DOHH2 (cell line): Measurements from ENCODE around the gene TC2N.

ENCODE experiments used
- H3F3A ChIP-seq: fragments of 200-600 bp; sonication (generic), shearing (Covaris generic); 2 replicates; pipeline ENCODE4 v1.6.0; 2016; ENCODE audit warnings: antibody characterized with exemption, mild to moderate bottlenecking; ENCODE audit not compliant: control insufficient read depth, insufficient read depth
- H3K27ac ChIP-seq: fragments of 200-600 bp; sonication (generic); 2 replicates; pipeline ENCODE4 v1.5.1; 2014; ENCODE audit warnings: low read depth, mild to moderate bottlenecking, low read length, moderate library complexity
- H3K27me3 ChIP-seq: fragments of 200-600 bp; sonication (generic); 2 replicates; pipeline ENCODE4 v1.6.1; 2014; ENCODE audit warnings: mild to moderate bottlenecking, low read length, mixed read lengths; ENCODE audit not compliant: control insufficient read depth
- H3K36me3 ChIP-seq: fragments of 200-600 bp; sonication (generic); 2 replicates; pipeline ENCODE4 v1.6.1; 2014; ENCODE audit warnings: mild to moderate bottlenecking, low read length, moderate library complexity, mixed read lengths; ENCODE audit not compliant: control insufficient read depth
- H3K4me1 ChIP-seq: fragments of 200-600 bp; sonication (generic); 2 replicates; pipeline ENCODE4 v1.6.1; 2014; ENCODE audit warnings: mild to moderate bottlenecking, low read length, mixed read lengths; ENCODE audit not compliant: control insufficient read depth
- H3K4me2 ChIP-seq: fragments of 200-600 bp; sonication (generic); 2 replicates; pipeline ENCODE4 v1.6.0; 2014; ENCODE audit warnings: mild to moderate bottlenecking, low read length, moderate library complexity
- H3K4me3 ChIP-seq: fragments of 200-600 bp; sonication (generic); 2 replicates; pipeline ENCODE4 v1.5.1; 2014; ENCODE audit warnings: mild to moderate bottlenecking, low read length, mixed read lengths
- H3K79me2 ChIP-seq: fragments of 200-600 bp; sonication (generic); 2 replicates; pipeline ENCODE4 v1.6.1; 2014; ENCODE audit warnings: mild to moderate bottlenecking, low read length, mixed read lengths; ENCODE audit not compliant: control insufficient read depth
- H3K9me2 ChIP-seq: fragments of 200-600 bp; sonication (generic); replicated peaks from 2 replicates; pipeline ENCODE4 v1.6.1; 2014; ENCODE audit warnings: mild to moderate bottlenecking, low read length, mixed read lengths; ENCODE audit not compliant: control insufficient read depth
- H3K9me3 ChIP-seq: fragments of 200-600 bp; sonication (generic); 2 replicates; pipeline ENCODE4 v1.6.1; 2014; ENCODE audit warnings: antibody characterized with exemption, low read length, mixed read lengths; ENCODE audit not compliant: control insufficient read depth, insufficient read depth
- H4K20me1 ChIP-seq: fragments of 200-600 bp; sonication (generic); 2 replicates; pipeline ENCODE4 v1.6.0; 2014; ENCODE audit warnings: low read depth, mild to moderate bottlenecking, antibody characterized with exemption, low read length, moderate library complexity; ENCODE audit not compliant: control insufficient read depth, insufficient read depth
- EZH2phosphoT487 ChIP-seq: fragments of 200-600 bp; sonication (generic); IDR thresholded peaks from 2 replicates; pipeline ENCODE4 v1.6.1; 2017; ENCODE audit warnings: borderline replicate concordance, mild to moderate bottlenecking, antibody characterized with exemption, low read length, moderate library complexity, mixed read lengths
- TF ChIP-seq, protein P1 (sequence below): fragments of 200-600 bp; sonication (generic); IDR thresholded peaks from one replicate; pipeline ENCODE4 v1.5.1; 2014; ENCODE audit warnings: antibody characterized with exemption, mild to moderate bottlenecking, low read depth, low read length; ENCODE audit not compliant: poor library complexity, severe bottlenecking

TC2N gene

GRCh38 chr14:91780452-91780851 lies 86.9 kb downstream of the TC2N start:
- Histone ChIP-seq H3K4me1 (no peaks in the 10 kb centered on the region), H4K20me1 (no peaks in the 10 kb centered on the region), H3F3A (no peaks in the 10 kb centered on the region), H3K4me3 (no peak overlapping the region), H3K79me2 (no peaks in the 10 kb centered on the region), H3K9me3 (no peaks in the 10 kb centered on the region), H3K36me3 (no peaks in the 10 kb centered on the region), H3K27ac (no peak overlapping the region), H3K9me2 (no peaks in the 10 kb centered on the region), H3K27me3 (peaks cover 19% of the 10 kb centered on the region), H3K4me2 (no peak overlapping the region)
- TF ChIP-seq, protein P1, sequence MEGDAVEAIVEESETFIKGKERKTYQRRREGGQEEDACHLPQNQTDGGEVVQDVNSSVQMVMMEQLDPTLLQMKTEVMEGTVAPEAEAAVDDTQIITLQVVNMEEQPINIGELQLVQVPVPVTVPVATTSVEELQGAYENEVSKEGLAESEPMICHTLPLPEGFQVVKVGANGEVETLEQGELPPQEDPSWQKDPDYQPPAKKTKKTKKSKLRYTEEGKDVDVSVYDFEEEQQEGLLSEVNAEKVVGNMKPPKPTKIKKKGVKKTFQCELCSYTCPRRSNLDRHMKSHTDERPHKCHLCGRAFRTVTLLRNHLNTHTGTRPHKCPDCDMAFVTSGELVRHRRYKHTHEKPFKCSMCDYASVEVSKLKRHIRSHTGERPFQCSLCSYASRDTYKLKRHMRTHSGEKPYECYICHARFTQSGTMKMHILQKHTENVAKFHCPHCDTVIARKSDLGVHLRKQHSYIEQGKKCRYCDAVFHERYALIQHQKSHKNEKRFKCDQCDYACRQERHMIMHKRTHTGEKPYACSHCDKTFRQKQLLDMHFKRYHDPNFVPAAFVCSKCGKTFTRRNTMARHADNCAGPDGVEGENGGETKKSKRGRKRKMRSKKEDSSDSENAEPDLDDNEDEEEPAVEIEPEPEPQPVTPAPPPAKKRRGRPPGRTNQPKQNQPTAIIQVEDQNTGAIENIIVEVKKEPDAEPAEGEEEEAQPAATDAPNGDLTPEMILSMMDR = no peak
- no peak for TF ChIP-seq EZH2phosphoT487

- TF ChIP-seq EZH2phosphoT487 = no peak
- TF ChIP-seq, protein P1 = no peak
- H3K9me3 ChIP-seq = no peaks in the 10 kb centered on the region
- no peak overlapping the region for H3K4me2 ChIP-seq
Measured at GRCh38 chr14:91778217-91778616, 89.1 kb downstream of the TC2N start.

DNA sequence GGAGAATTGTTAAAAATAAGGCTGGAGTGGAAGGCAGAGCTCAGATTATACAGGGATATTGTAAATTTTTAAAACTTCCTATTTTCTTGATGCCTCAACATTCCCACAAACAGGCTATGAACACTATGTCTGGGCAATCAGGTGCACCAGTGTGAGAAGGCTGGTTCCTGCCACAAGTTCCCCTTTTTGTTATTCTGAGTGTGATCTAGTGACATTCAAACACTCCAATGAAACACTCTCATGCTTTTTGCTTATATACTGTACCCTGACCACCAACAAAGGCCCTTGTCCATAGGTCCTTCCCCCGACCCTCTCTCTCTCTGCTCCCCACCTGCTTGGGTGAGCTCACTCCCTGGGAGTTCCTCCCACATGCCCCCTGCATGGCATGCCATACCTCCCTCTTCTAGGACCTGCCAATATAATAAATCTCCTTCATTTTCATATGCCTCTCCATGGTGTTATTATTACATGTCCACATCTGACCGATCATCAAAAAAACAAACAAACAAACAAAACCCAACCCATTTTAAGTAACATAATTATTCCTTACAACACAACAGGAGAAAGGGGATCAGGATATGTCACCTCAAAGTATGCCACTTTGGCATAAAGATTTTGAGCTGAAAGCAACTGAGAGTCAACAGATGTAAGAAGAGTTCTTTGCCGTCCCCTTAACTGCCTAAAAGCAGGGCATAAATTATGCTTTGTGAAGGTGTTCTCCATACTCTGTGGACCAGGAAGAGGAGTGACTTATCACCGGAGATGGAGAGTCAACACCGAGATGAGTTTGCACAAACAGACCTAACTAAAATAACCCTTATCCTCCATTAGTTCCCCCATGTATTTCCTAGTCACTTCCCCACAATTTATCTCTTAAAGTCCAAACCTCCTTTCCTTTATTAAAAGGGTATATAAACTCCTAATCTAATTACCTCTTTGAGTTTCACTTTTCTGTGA lies 92.9 kb downstream of the TC2N start:
- H3F3A ChIP-seq = no peaks in the 10 kb centered on the region
- H3K79me2 ChIP-seq = no peaks in the 10 kb centered on the region
- no peaks in the 10 kb centered on the region for H3K9me2 ChIP-seq
- 0 out of 2 replicates have a peak, but pooled peaks cover 3% of the 10 kb centered on the region for H3K27me3 ChIP-seq
- H3K36me3 ChIP-seq = no peaks in the 10 kb centered on the region
- peaks cover 7% of the 10 kb centered on the region for H3K4me1 ChIP-seq
- no peaks in the 10 kb centered on the region for H4K20me1 ChIP-seq
- no peak overlapping the region for H3K4me3 ChIP-seq
- TF ChIP-seq, protein P1 = no peak
- no peak for TF ChIP-seq EZH2phosphoT487
- H3K4me2 ChIP-seq = no peak overlapping the region
- no peak overlapping the region for H3K27ac ChIP-seq
- H3K9me3 ChIP-seq = no peaks in the 10 kb centered on the region

More at GRCh38 chr14:91778217-91778616, 89.1 kb downstream of the TC2N start:
- peaks cover 7% of the 10 kb centered on the region for H3K4me1 ChIP-seq
- H3K27me3 ChIP-seq = peaks cover 14% of the 10 kb centered on the region
- H3K79me2 ChIP-seq = no peaks in the 10 kb centered on the region
- no peaks in the 10 kb centered on the region for H3K9me2 ChIP-seq
- no peaks in the 10 kb centered on the region for H3K36me3 ChIP-seq
- no peak overlapping the region for H3K27ac ChIP-seq
- H4K20me1 ChIP-seq = no peaks in the 10 kb centered on the region
- H3K4me3 ChIP-seq = no peak overlapping the region
- H3F3A ChIP-seq = no peaks in the 10 kb centered on the region
